Thyroid gland (tissue), 4 donors: ENCODE measurements around the gene ANKLE2.

Experiments used
- CTCF ChIP-seq, 6 experiments: fragments of 200-600 bp in 3 of 6; fragments of 450-650 bp in 3 of 6; sonication (generic) in 3 of 6; IDR thresholded peaks; one replicate each; pipeline ENCODE4 v1.5.1; 2016 to 2019; ENCODE audit warnings: antibody characterized with exemption in 6 of 6, mild to moderate bottlenecking in 2 of 6, inconsistent platforms in 1 of 6, moderate library complexity in 1 of 6
- POLR2A ChIP-seq, 2 donors: fragments of 450-650 bp; IDR thresholded peaks; one replicate each; pipeline ENCODE4 v1.6.1; 2017; ENCODE audit warnings: antibody characterized with exemption in 2 of 2, mild to moderate bottlenecking in 2 of 2, moderate library complexity in 1 of 2

GRCh38 chr12:132783917-132784531 is 22.4 kb upstream of the ANKLE2 start:
- TF ChIP-seq CTCF (IDR thresholded peaks at IDR 0.05) (no peak), POLR2A (IDR thresholded peaks at IDR 0.05) (no peak)
